Right lung (tissue), 10 donors: ENCODE results near the gene QRFP. TPM values are rescaled to one million over a fixed set of nuclear protein-coding genes. Genes with fewer than 3 reads are reported as not detected.

Experiments
- DNase-seq, 2 donors: peaks; one replicate each; pipeline ENCODE4 v3.0.0-alpha.2; 2013
- long read RNA-seq, 8 donors: transcript quantifications; one replicate each; lab custom pipeline, GENCODE V29; 2026
- polyA plus RNA-seq, 5 donors: library from polyadenylated mRNA; unstranded; fragments of 120-200 nt; gene quantifications; one replicate each; pipeline versions ENCODE4 v1.2.1 to v1.2.3, GENCODE V29; 2013; ENCODE audit warnings: inconsistent platforms in 1 of 5, low replicate concordance in 1 of 5; ENCODE audit not compliant: insufficient read length in 5 of 5, insufficient read depth in 1 of 5

Gene QRFP, protein sequence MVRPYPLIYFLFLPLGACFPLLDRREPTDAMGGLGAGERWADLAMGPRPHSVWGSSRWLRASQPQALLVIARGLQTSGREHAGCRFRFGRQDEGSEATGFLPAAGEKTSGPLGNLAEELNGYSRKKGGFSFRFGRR
- under 1 TPM; 0.25 to 0.46 (median 0.37) TPM for polyA plus RNA-seq
- long read RNA-seq, donor 1 = 0 reads
- long read RNA-seq, donor 2 = 0 reads
- long read RNA-seq, donor 3 = 0 reads
- long read RNA-seq, donor 4 = 0 reads
- long read RNA-seq, donor 5 = 0 reads
- long read RNA-seq, donor 6, partial matches to known transcripts = 0 of 1 reads
- long read RNA-seq, donor 6, other reads (novel, unspliced or antisense) = 0 of 1 reads
- long read RNA-seq, donor 7, partial matches to known transcripts = 0 of 2 reads
- long read RNA-seq, donor 7, other reads (novel, unspliced or antisense) = 0 of 2 reads
- long read RNA-seq, donor 8 = 0 reads

DNA sequence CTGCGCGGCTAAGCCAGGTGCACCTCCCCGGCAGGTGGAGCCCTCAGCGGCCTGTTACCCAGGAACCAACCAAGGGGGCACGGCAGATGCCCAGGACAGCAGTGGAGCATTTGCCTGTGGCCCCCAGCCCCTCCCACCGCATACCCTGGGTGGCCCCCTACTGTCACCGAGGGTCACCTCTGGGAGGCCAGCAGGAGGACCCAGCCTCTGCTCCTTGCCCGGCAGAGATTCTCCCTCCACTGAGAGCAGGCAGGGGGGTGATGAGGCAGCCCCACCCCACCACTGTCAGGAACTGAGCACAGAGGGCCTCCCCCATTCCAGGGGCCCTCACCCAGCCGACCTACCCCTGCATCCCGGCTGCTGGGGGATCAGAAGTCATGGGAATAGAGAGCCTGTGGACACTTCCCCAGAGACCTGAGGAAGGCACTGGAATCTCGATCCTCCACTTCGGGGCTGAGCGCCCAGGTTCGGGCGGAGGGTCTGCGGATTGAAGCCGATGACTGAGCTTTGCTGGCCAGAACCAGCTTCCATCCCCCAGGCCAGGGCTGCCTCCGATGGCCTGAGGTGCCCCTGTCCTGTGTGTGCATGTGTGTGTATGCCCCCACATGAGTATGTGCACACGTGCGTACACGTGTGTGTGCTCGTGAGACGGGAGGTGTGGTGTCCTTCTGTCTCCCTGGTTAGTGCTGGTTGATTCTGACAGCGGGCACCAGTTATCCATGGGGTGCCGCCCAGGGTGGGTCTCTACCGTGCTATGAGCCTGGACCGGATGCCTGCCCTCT, at the start of gene QRFP:
QRFP (minus strand) TSS at position 580 of the 782 bp plus-strand sequence. CDS start 2,974 bp downstream, outside the sequence.
- DNase-seq = no peak

DNA sequence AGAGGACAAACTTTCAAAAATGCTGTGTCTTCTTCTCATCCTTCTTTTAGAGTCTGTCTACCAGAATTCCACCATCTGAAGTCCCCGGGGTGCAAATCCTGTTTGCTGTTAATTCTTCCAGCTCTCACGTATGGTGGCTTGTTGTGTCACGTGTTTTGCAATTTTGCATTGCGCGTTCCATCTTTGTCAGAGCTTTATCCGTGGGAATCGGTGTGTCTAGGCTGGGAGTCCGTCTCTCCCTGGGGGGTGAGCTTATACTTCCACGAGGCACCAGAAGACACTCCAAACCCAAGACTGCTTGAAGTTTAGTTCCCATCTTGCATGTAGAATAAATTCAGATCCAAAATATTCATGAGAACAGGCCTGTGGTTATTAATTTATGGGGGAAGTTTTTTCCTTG, 48.6 kb upstream of the QRFP start:
- no peak for DNase-seq

DNA sequence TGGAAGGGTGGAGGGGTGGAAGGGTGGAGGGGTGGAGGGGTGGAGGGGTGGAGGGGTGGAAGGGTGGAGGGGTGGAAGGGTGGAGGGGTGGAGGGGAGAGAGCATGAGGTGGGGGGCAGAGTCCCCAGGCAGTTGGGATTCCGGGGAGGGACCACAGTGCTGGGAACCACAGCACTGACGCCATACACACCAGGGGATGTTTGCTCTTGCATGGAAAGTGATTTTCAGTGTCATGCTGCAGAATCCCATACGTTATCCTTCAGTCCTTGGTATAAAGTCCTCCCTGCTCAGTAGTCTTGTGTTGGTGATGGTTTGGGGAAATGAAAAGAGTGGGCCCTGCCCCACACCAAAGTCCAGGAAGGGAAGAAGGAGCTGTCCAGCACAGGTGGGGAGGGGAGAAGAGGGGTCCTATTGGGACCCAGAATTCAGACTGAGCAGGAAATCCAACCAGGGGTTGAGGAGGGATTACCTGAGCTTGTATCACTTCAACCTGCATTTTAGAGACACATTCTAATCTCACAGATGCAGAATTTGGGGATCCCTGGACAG, 48.0 kb upstream of the QRFP start:
- no peak for DNase-seq

DNA sequence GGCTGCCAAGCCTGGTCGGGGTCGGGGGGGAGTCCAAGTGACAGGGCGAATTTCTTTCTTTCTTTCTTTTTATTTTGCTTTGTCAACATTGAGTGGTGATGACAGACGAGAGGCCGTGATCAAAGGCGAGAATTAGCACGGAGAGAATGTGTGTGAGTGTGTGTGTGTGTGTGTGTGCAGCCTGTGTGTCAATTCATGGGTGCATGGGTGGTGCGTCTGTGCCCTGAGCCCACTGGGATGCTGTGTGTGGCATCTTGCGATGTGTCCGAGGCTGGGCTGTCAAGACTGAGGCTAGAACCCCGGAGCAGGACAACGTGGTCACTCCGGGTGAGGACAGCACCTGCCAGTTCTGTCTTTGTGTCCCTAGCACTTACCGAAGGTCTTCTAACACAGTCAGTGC, 47.2 kb upstream of the QRFP start:
- DNase-seq = no peak

DNA sequence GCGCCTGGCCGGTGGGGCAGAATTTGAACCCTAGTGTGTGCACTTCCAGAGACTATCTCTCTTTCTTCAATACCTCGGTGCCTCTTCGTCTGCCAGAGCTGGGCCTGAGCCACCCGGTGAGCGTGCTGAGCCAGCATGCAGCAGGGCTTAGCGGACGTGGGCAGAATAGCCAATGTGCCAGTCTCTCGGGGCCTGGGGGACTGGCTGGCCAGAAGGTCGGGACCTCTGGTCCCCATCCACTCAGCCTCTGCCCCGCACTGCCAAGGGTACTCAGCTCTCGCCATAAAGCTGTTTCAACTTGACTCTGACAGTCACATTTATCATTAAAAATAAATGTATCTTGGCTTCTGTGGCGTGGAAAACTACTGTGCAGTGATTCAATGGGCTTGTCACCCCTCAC, 46.6 kb upstream of the QRFP start:
- DNase-seq = no peak

DNA sequence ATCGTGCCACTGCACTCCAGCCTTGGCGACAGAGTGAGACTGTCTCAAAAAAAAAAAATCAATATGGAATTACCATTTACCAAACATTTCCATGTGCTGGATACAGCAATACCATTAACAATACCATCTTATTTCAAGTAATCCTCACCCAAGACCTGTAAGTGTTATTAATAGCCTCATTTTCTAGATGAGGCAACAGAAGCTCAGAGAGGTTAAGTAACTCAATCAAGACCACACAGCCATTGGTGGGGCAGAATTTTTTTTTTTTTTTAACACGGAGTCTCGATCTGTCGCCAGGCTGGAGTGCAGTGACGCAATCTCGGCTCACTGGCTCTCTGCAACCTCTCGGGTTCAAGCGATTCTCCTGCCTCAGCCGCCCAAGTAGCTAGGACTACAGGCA, 46.1 kb upstream of the QRFP start:
- no peak for DNase-seq

DNA sequence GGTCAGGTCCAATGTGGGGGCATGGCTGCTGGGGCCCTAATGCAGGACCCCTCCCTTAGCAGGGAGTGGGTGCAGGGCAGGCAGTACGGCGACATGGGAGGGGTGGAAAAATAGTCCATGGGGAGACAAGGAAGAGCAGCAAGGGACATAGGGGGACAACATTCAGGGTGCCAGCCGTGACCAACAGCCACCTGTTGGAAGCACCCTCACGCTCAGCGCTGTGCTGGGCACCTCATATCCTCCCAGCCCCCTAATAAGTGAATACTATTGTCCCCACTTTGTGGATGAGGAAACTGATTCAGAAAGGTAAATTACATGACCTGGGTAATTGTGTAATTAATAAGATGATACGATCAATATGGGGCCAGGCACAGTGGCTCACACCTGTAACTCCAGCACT, 45.5 kb upstream of the QRFP start:
- no peak for DNase-seq

DNA sequence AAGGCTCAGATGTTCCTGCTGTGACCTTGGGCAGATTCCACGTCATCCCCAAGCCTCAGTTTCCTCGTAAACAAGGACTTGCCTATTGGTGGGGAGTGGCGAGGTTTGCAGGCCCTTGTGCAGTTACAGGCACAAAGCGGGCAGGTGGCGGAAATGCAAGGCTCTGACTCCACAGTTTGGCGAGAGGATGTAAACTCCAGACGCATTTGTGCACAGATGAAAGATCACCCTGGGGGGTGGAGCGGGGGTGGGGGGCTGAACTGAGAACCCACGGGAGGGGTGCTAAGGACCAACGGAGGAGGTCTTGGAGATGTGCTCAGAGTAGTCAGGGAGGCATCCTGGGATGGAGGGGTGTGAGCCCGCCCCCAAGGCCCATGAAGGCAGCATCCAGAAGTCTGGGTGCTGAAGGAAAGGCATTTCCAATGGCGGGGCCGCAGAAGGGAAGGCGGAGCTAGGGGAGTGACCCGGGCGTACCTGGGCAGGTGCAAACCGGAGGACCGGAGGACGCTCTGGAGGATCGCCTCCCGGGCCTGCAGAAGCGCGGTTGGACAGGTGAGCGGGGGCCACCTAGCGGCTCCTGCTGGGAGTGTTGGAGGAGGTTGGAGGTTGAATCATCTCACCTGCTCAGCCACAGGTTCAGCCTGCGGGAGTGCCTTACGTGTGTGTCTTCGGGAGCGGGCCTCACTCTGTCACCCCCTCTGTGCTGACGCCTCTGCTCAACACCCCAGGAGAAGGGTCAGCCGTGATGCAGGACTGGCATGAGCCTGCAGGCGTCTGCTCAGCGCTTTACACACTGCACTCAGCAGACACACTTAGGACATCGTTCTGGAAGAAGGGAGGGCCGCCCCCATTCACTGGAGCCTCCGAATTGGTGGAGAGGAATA, 44.3 kb upstream of the QRFP start:
- no peak for DNase-seq

DNA sequence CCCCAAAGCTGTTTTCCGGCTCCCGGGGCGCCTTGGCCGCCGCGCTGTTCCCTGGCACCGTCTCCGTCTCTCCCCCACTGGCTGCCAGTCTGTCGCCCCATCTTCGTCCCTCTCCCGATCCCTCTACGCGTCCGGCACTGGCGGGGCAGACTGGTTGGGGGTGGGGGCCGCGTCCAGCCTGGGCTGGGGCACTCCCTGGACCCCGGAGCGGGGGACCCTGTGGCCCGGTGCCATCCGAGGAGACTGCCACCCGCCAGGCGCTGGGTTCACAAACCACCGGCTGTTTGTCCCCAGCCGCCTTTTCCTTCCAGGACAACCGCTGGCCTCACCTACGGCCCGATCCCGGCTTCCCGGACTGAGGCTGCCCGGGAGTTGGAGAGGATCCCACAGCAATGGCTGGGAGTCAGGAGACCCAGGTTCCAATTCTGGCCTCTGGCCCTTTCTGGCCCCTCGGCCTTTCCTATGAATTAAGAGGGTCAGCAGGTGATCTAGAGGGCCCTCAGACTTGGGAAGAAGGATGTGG, 43.5 kb upstream of the QRFP start:
- DNase-seq = no peak

DNA sequence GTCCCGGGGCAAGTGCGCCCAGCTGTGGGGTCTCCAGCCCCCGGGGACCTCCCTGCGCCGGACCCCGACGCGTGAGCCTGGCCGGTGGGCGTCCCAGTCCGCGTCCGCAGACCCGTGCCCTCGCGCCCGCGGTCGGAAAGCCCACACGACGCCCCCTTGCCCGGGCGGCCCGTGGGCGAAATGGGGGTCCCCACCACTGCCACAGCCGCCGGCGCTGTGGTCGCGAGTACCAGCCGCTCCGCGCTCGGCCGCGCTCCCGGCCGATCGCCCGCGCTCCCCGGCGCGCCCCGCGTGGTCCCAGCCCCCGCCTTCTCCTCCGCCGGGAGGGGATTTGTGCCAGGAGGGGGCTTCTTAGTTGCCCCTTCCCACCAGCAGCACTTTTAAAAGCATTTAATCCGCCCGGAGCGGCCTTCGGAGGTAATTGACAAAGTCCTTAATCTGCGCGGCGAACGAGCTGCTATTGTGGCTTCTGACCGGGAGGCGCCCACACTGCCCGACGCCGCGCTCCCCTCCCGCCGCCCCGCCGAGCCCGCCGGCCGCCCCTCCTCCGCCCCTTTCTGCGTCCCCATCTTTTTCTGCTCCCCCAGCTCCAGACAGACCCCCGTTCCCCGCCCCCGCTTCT, 42.9 kb upstream of the QRFP start:
- DNase-seq = no peak

DNA sequence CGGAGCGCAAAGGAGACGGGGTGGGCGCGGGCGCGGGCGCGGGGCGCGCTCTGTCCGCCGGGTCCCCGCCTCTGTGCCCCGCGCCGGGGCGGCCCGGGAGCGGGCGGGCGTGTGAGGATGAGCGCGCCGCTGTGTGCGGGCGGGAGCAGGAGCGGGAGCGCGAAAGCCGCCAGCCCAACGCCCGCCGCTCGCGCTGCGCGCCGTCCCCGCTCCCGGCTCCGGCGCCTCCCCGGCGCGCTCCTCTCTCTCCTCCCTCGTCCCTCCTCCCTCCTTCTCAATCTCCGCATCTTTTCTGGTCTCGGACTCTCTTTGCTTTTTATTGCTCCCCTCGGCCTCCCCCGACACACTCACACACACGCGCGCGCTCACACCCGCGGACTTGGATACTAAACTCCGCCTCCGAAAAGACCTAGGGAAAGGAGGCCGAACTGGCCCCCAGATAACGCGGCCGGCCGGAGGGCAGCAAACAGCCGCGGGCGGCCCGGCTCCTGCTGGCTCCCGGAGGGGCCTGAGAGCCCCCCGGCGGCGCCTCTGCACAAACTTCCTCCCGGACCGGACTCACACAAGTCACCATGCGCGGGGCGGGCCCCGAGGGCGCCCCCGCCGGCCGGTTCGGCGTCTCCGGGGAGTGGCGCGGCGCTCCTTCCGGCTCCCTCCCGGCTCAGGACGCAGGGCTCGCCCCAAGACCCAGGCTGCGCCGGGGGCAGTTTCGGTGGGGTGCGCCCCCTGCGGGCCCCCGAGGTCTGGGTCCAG, 42.2 kb upstream of the QRFP start, which contains the start of gene FIBCD1:
FIBCD1 (minus strand) TSS at position 596 of the 753 bp plus-strand sequence. CDS start 640 bp downstream, outside the sequence.
- DNase-seq = no peak

DNA sequence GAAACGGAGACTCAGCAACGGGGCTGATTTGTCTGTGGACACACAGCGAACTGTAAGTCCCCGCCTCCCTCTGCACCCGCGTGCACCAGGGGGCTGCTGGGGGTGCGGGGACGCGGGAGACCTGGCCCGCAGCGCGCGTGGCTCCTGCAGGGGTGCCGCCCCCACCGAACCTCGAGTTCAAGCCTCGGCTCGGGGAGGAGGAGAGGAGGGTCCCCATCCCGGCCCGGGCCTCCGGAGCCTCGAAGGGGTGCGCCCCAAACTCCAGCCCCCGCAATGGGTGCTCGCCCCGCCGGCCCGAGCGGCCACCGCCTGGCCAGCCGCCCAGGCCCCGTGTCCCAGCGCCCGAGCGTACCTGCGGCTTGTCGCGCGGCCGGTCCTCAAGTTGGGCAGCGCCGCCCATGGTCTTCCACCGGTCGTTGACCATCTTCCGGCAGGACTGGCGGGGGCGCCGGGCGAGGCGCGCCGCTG, 41.6 kb upstream of the QRFP start:
- DNase-seq = no peak

DNA sequence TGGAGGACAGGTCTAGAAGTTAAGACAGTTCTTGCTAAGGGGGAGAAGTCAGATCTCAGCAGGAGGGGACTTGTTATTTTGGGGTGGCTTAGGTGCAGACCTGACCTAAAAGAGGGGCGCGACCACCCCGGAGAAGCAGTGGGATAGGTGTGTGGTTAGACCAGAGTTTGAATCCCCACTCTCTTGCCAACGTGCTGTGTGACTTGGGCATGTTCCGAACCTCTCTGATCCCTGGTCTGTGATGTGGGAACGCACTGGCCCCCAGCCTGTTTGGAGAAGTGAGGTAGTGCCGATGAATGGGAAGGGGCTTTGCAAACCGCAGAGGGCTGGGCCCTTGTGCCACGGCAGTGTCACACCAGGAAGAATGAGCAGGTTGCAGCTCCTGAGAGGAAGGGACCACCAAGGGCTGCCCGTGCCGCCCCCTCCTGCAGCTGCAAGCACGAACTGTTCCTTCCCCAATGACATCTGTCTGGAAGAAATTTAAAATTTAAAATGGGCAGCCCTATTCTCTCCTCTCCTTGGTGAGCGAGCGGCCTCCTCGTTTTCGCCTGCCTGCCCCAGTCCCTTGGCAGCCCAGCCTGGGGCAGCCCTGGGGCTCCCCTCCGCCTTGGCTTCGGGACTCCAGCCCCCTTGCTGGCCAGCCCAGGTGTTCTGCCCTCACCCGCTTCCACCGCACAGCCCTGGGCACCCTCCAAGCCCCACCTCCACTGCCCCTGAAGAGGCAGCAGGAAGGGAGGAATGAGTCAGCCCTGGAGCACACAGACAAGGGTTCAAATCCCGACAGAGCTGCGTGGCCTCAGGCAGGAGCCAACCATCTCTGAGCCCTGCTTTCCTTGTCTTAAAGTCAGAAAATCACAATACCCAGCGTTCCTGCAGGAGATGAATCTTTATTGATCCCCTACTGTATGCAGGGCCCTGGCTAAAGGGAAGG, 40.8 kb upstream of the QRFP start:
- DNase-seq = no peak

DNA sequence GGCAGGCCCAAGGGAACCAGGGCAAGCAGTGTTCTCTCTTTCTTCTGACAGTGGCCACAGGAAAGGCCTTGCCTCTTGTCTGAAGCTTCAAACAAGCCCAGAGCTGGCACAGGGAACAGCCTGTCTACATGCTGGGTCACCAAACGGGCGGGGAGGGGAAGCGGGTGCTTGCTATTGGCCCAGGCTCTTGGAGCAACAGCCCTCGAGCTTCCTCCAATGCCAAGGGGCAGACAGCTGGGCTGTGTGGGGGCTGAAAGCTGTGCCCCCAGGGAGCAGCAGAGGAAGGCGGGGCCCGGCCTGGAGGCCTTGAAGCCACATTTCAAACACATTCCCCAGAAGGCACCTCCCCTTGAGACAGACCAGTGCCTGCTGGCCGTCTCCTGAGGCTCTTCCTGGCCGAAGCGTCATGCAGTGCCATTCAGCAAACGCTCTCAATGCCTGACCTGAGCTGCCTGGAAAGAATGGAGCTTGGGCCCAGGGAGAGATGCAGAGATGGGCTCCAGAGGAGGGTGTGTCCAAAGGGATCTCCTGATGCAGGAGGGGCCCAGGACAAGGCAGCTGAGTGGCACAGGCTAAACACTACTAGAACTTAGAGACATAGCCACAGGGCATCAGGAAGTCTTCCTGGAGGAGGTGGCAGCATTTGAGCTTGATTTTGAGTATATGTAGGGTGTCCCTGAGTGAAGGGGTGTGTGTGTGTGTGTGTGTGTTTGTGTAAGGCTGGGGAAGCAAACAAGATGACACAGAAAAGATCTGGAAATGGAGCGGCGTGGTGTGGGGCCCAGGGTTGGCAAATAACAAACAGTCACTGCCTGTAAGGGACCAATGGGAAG, 39.9 kb upstream of the QRFP start:
- DNase-seq = no peak

DNA sequence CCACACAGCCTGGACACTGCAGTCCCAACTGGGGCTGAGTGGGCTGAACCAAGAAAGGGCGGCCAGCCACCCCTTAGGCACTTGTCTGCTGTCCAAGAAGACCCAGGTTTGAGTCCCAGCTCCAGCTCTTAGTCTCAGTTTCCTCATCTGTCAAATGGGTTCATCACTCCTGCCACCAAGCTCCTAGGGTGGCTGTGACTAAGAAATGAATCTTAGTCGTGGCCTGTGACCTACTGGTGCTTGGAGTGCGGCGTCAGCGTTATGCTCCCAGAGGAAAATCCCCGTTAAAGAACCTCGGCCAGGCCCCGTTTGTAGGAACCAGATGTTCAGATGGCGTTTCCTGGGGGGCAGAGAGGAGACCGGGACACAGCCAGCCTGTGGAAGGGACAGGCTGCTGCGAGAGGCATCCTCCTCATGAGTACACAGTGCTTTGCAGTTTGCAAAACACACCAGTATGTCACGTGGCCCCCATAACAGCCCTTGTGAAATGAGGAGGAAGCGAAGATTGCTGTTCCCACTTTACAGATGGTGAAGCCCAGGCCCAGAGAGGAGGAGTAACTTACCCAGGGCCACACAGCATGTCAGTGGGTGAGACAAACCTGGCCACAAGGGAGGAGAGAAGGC, 39.1 kb upstream of the QRFP start:
- no peak for DNase-seq

DNA sequence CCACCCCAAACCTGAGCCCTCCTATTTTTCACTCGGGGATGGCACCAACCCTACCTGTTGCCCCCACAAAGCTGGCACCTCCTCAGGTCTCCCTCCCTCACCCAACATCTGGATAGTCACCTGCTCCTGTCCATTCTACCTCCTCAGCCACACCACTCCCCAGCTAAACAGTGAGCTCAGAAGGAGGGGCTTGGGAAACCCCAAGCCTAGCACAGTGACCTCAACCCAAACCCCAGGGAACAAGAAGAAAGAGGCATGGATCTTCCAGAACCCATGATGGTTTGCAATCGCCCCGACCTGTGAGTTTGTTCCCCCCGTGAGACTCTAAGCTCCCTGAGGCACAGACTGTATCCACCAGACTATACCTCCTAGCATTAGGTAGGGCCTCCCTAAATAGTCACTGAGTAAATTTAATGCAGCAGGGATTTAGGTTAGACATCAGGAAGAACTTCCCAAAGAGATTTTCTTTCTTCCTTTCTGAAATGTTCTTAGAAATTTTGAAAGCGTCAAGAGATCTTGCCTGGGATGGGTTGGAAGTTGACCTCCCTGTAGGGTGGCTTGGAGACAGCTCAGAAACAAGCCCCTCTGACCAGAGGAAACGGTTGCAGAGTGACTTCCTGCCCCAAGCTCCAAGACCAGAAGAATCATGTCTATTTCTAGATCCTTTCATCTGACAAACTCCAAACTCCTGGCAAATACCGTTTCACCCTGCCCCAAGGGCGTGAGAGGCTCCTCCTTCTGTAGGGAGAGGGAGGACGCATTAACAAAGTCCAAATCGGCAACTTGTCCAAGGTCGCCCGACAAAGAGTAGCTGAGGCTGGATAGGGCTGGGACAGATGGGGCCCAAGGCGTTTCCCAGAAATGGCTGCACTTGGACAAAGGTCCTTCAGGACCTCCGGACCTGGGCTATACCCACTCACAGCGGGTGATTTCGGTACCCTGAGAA, 38.4 kb upstream of the QRFP start:
- no peak for DNase-seq
